HepG2 (cell line): ENCODE results near the gene PTCD1. TPM values are rescaled to one million over a fixed set of nuclear protein-coding genes. Genes with fewer than 3 reads are reported as not detected.

Experiments
- AKAP8 ChIP-seq: sonication (generic); formaldehyde crosslinking; IDR thresholded peaks from 2 replicates; pipeline ENCODE4 v1.5.1; 2020; ENCODE audit warnings: mild to moderate bottlenecking, missing genetic modification reagents
- ARHGAP35 ChIP-seq: sonication (generic); formaldehyde crosslinking; IDR thresholded peaks from 2 replicates; pipeline ENCODE4 v1.9.0; 2022; ENCODE audit warnings: mild to moderate bottlenecking, inconsistent platforms, moderate library complexity, missing genetic modification reagents, borderline replicate concordance
- CHCHD3 ChIP-seq: sonication (generic); formaldehyde crosslinking; IDR thresholded peaks from 2 replicates; pipeline ENCODE4 v1.8.0; 2022; ENCODE audit warnings: mild to moderate bottlenecking, missing genetic modification reagents, moderate library complexity
- EED ChIP-seq: sonication (generic); formaldehyde crosslinking; IDR thresholded peaks from 2 replicates; pipeline ENCODE4 v1.5.0; 2020; ENCODE audit warnings: mild to moderate bottlenecking, missing genetic modification reagents
- HDAC1 ChIP-seq: sonication (generic); formaldehyde crosslinking; IDR thresholded peaks from 2 replicates; pipeline ENCODE4 v1.5.1; 2020; ENCODE audit warnings: mild to moderate bottlenecking, missing genetic modification reagents
- HMG20B ChIP-seq: conservative IDR thresholded peaks from 2 replicates; pipeline ENCODE4 v1.6.1; 2016; ENCODE audit warnings: missing genetic modification reagents, missing compliant biosample characterization
- JARID2 ChIP-seq: sonication (generic); formaldehyde crosslinking; IDR thresholded peaks from 2 replicates; pipeline ENCODE4 v1.8.1; 2023; ENCODE audit warnings: missing genetic modification reagents, inconsistent platforms; ENCODE audit not compliant: insufficient replicate concordance
- KDM2A ChIP-seq: sonication (generic); formaldehyde crosslinking; IDR thresholded peaks from 2 replicates; pipeline ENCODE4 v1.4.0; 2020; ENCODE audit warnings: low read depth, missing genetic modification reagents, borderline replicate concordance
- KMT2A ChIP-seq: sonication (generic); formaldehyde crosslinking; IDR thresholded peaks from 2 replicates; pipeline ENCODE4 v1.4.0; 2020; ENCODE audit warnings: missing genetic modification reagents
- MAZ ChIP-seq, 2 experiments: sonication (generic) in 1 of 2; formaldehyde crosslinking in 1 of 2; IDR thresholded peaks; 2 replicates each; pipeline versions ENCODE4 v1.5.0 to v1.6.1; 2012 to 2020; ENCODE audit warnings: low read depth in 2 of 2, mild to moderate bottlenecking in 2 of 2, borderline replicate concordance in 1 of 2, improper control_type of control experiment in 1 of 2, low read length in 1 of 2, missing genetic modification reagents in 1 of 2, moderate library complexity in 1 of 2
- MTERF4 ChIP-seq: sonication (generic); formaldehyde crosslinking; IDR thresholded peaks from 2 replicates; pipeline ENCODE4 v1.8.0; 2023; ENCODE audit warnings: mild to moderate bottlenecking, missing genetic modification reagents
- RNF219 ChIP-seq: sonication (generic); formaldehyde crosslinking; IDR thresholded peaks from 2 replicates; pipeline ENCODE4 v1.5.0; 2020; ENCODE audit warnings: mild to moderate bottlenecking, missing genetic modification reagents
- SALL1 ChIP-seq: sonication (generic); formaldehyde crosslinking; IDR thresholded peaks from 2 replicates; pipeline ENCODE4 v1.8.0; 2022; ENCODE audit warnings: mild to moderate bottlenecking, missing genetic modification reagents
- SIN3A ChIP-seq: IDR thresholded peaks from 2 replicates; pipeline ENCODE4 v1.6.1; 2011; ENCODE audit warnings: low read depth, mild to moderate bottlenecking, control low read depth, low read length, borderline replicate concordance
- SP2 ChIP-seq: sonication (generic); formaldehyde crosslinking; IDR thresholded peaks from 2 replicates; pipeline ENCODE4 v1.5.1; 2020; ENCODE audit warnings: mild to moderate bottlenecking, missing genetic modification reagents
- TRAFD1 ChIP-seq: sonication (generic); formaldehyde crosslinking; IDR thresholded peaks from 2 replicates; pipeline ENCODE4 v1.5.1; 2020; ENCODE audit warnings: missing genetic modification reagents, mild to moderate bottlenecking, borderline replicate concordance
- TRIM22 ChIP-seq: fragments of 450-650 bp; IDR thresholded peaks from 2 replicates; pipeline ENCODE4 v1.6.1; 2017
- ZBTB2 ChIP-seq: sonication (generic); formaldehyde crosslinking; IDR thresholded peaks from 2 replicates; pipeline ENCODE4 v1.8.0; 2022; ENCODE audit warnings: low read depth, missing genetic modification reagents
- ZNF558 ChIP-seq: sonication (generic); formaldehyde crosslinking; IDR thresholded peaks from 2 replicates; pipeline ENCODE4 v1.9.0; 2022; ENCODE audit warnings: mild to moderate bottlenecking, missing genetic modification reagents, borderline replicate concordance
- ZSCAN25 ChIP-seq: sonication (generic); formaldehyde crosslinking; IDR thresholded peaks from 2 replicates; pipeline ENCODE4 v1.8.0; 2022; ENCODE audit warnings: mild to moderate bottlenecking, missing genetic modification reagents
- ZSCAN9 ChIP-seq: IDR thresholded peaks from 2 replicates; pipeline ENCODE4 v1.6.1; 2016; ENCODE audit warnings: borderline replicate concordance
- polyA plus RNA-seq, 8 experiments: library from polyadenylated mRNA; depleted of rRNA in 3 of 8; stranded (reverse) in 7 of 8; unstranded in 1 of 8; fragments of >200 nt; fragmentation: Illumina TruSeq in 4 of 8; extraction: Trizol in 4 of 8; gene quantifications; 2 replicates each; pipeline versions ENCODE4 v1.2.1 to v1.2.3, GENCODE V29; 2011 to 2016; ENCODE audit warnings: low read depth in 4 of 8, missing spikeins in 1 of 8, mixed read lengths in 1 of 8; ENCODE audit not compliant: insufficient read depth in 1 of 8
- total RNA-seq, 5 experiments: library from RNA; depleted of rRNA; stranded (reverse); fragments of >200 nt; fragmentation: Illumina TruSeq; extraction: Trizol; gene quantifications; 2 replicates each; pipeline ENCODE4 v1.2.3, GENCODE V29; 2016; ENCODE audit warnings: low read depth in 1 of 5

Gene PTCD1
- total and polyA plus RNA-seq, 2 of the 13 experiments (the other 11 are each of a cell fraction or from before 2014, with no cell fraction given): 3.0 to 8.4 TPM

GRCh38 chr7:99375070-99375807 is 63.4 kb downstream of the PTCD1 start (continued):
- TF ChIP-seq ZNF558 (peak; percentile 56; the same call in 1 of the 2 replicates), HDAC1 (CRISPR knock-in tag) (no peak), ZBTB2 (CRISPR knock-in tag) (peak; percentile 83), RNF219 (CRISPR knock-in tag) (no peak), CHCHD3 (CRISPR knock-in tag) (no peak), KDM2A (0 out of 2 replicates have a peak, but pooled peaks have one; percentile 46), SP2 (no peak), ZSCAN9 (CRISPR knock-in tag) (0 out of 2 replicates have a peak, but pooled peaks have one; percentile 18), MAZ (IDR thresholded peaks at IDR 0.05; ENCODE audit: borderline replicate concordance, low read depth, low read length) (peak; percentile 49), MAZ (CRISPR knock-in tag; IDR thresholded peaks at IDR 0.05; ENCODE audit: low read depth) (peak; percentile 63; the same call in 1 of the 2 replicates), AKAP8 (CRISPR knock-in tag) (0 out of 2 replicates have a peak, but pooled peaks have one; percentile 23), SALL1 (CRISPR knock-in tag) (peak; percentile 35; the same call in 1 of the 2 replicates), ARHGAP35 (no peak), ZSCAN25 (CRISPR knock-in tag) (peak; percentile 51; the same call in 1 of the 2 replicates), TRAFD1 (no peak), TRIM22 (no peak), MTERF4 (peak; percentile 28; the same call in 1 of the 2 replicates), JARID2 (no peak), HMG20B (CRISPR knock-in tag) (no peak), EED (CRISPR knock-in tag) (0 out of 2 replicates have a peak, but pooled peaks have one; percentile 20), SIN3A (0 out of 2 replicates have a peak, but pooled peaks have one; percentile 22), KMT2A (CRISPR knock-in tag) (no peak)
